SIG-M5 treated with dmso at 0.1 percent for 504 hours (cell line): ENCODE measurements around the gene SFRP2.
A peak's percentile ranks its signal among the peaks of the same experiment; 100 is the strongest.

ENCODE experiments used
- DNase-seq: peaks from one replicate; lab custom pipeline; 2025; ENCODE audit not compliant: unreplicated experiment; lab: John Stamatoyannopoulos, UW

SFRP2 gene

GRCh38 chr4:153798901-153799693, 10.2 kb upstream of the SFRP2 start:
- no peak for DNase-seq

GRCh38 chr4:153798420-153798819, 9.5 kb upstream of the SFRP2 start:
- no peak for DNase-seq

- no peak for DNase-seq
These were observed 5.1 kb upstream of the SFRP2 start for GRCh38 chr4:153794006-153794405.

GRCh38 chr4:153792618-153793247, 3.9 kb upstream of the SFRP2 start:
- no peak for DNase-seq

GRCh38 chr4:153791746-153792617, 3.1 kb upstream of the SFRP2 start:
- no peak for DNase-seq

- DNase-seq: no peak
These were observed 2.2 kb upstream of the SFRP2 start for GRCh38 chr4:153790962-153791551.

- no peak for DNase-seq
These were observed 1.6 kb upstream of the SFRP2 start for GRCh38 chr4:153790500-153790865.

- no peak for DNase-seq
These were observed 1.0 kb upstream of the SFRP2 start for GRCh38 chr4:153789741-153790499.

- DNase-seq: no peak
These were observed 851 bp downstream of the SFRP2 start for GRCh38 chr4:153788051-153788412.

- no peak for DNase-seq
These were observed 1.3 kb downstream of the SFRP2 start for GRCh38 chr4:153787575-153787974.

GRCh38 chr4:153787061-153787560, 1.8 kb downstream of the SFRP2 start:
- no peak for DNase-seq

- peak; percentile 45 for DNase-seq
These were observed 2.8 kb downstream of the SFRP2 start for GRCh38 chr4:153785910-153786721.

GRCh38 chr4:153784166-153784699, 4.7 kb downstream of the SFRP2 start:
- DNase-seq: no peak

- DNase-seq: no peak
These were observed 6.3 kb downstream of the SFRP2 start for GRCh38 chr4:153782581-153782980.

- no peak for DNase-seq
These were observed 7.0 kb downstream of the SFRP2 start for GRCh38 chr4:153781717-153782416.

- no peak for DNase-seq
These were observed 7.6 kb downstream of the SFRP2 start for GRCh38 chr4:153781280-153781679.

GRCh38 chr4:153780876-153781275, 8.0 kb downstream of the SFRP2 start:
- DNase-seq: no peak

GRCh38 chr4:153780221-153780620, 8.7 kb downstream of the SFRP2 start:
- peak; percentile 20 for DNase-seq

GRCh38 chr4:153778383-153778782, 10.5 kb downstream of the SFRP2 start:
- no peak for DNase-seq
